ENCODE results near the gene NFILZ.

The NFILZ gene

GRCh38 chr19:8629996-8630683, at the start of gene NFILZ:
Gene NFILZ (plus strand): TSS chr19:8630633. CDS start chr19:8676766, 46,133 bp downstream.
- DNase-seq: no peak

GRCh38 chr19:8580710-8581281, 49.6 kb upstream of the NFILZ start:
- DNase-seq: peak; percentile 55

GRCh38 chr19:8584965-8585893, 45.2 kb upstream of the NFILZ start:
- DNase-seq: no peak

GRCh38 chr19:8585894-8586750, 44.3 kb upstream of the NFILZ start:
- DNase-seq: no peak

- no peak for DNase-seq
Observed at GRCh38 chr19:8589177-8589714, 41.2 kb upstream of the NFILZ start.

DNA sequence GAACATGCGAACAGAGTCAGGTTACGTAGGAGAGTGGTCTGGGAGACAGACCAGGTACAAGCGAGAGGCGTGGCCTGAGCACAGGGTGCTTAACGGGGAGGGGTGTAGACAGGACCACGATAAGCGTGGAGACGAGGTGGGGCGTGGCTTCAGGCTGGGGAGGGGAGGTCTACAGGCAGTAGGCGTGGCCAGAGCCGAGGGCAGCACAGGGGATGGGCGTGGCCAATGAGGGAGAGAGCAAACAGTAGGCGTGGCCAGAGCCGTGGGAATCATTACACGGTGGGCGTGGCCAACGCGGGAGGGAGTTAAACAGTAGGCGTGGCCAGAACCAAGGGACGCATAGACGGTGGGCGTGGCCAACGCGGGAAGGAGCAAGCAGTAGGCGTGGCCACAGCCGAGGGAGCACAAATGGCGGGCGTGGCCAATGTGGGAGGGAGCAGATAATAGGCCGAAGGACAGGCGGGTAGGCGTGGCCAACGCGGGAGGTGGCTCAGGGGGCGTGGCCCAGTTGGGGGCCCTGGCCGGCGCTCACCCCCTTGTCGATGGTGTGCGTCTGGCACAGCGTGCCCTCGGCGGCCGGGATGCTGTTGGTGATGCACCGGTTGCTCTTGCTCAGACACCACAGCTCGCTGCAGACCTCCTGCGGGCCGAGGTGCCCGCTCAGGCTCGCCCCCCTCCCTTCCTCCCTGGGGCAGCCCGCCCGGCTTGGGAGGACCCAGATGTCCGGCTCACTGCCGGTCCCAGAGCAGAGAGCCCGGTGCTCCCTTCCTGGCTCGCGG, 38.0 kb upstream of the NFILZ start:
- DNase-seq: peak; percentile 8

DNA sequence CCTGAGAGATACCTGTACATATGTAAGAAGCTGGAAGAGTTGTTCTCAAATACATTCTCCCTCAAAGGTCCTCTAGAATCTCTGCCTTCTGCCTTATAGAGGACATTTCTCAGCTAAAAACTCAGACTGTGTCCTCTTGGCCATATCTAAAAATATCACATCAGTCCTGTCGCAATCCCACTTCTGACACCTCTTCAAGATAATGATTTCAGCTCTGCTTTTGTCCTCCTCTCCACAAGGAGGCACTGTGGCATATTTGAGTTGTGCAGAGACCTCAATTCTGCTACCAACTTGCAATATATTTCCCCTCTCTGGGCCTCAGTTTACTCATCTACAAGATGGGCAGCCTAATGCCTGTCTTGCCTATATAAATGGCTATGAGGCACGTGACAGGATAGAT, 36.5 kb upstream of the NFILZ start:
- no peak for DNase-seq

GRCh38 chr19:8595651-8596050, 34.8 kb upstream of the NFILZ start:
- no peak for DNase-seq

- DNase-seq: no peak
Observed at GRCh38 chr19:8596168-8596567, 34.3 kb upstream of the NFILZ start.

GRCh38 chr19:8600064-8600463, 30.4 kb upstream of the NFILZ start:
- no peak for DNase-seq

DNA sequence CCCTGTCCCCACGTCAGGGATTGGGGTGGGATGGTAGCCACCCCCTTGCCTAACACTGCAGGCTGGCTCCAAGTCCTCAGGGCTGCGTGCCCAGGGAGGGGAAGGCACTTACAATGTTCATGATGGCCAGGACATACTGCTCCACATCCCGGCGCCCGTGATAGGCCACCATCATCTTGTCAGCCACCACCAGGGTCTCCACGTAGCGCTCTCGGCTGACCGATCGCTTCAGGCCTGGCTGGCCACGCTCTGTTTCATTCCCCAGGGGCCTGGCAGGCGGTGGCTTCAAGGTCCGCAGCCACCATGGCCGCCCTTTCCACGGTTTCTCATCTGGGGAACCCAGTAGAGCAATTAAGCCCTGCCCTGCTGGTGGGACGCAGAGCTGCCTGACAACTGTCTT, 29.6 kb upstream of the NFILZ start:
- no peak for DNase-seq

- DNase-seq: no peak
Observed at GRCh38 chr19:8601796-8602195, 28.6 kb upstream of the NFILZ start.

GRCh38 chr19:8605514-8605913, 24.9 kb upstream of the NFILZ start:
- DNase-seq: no peak

DNA sequence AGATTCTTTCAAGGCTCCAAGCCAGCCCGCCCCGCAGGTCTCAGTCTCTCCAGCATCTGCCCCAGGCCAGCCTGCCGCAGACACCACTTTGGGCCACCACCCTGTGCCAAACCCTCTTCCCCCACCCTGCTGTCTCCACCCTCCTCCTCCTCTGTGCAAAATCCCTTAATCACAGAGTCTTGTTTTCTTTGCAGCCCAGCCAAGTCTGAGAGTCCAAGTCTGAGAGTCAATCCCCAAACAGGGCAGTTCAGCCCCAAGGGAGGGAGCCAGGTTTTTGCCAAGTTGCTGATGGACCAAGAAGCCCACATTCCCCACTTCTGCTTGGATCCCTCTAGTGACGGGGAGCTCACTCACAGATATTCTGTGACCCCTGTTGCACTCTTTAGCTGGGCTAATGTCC, 23.0 kb upstream of the NFILZ start:
- DNase-seq: no peak

GRCh38 chr19:8608941-8609278, 21.5 kb upstream of the NFILZ start:
- DNase-seq: no peak

GRCh38 chr19:8609279-8610040, 21.0 kb upstream of the NFILZ start:
- peak; percentile 35 for DNase-seq

DNA sequence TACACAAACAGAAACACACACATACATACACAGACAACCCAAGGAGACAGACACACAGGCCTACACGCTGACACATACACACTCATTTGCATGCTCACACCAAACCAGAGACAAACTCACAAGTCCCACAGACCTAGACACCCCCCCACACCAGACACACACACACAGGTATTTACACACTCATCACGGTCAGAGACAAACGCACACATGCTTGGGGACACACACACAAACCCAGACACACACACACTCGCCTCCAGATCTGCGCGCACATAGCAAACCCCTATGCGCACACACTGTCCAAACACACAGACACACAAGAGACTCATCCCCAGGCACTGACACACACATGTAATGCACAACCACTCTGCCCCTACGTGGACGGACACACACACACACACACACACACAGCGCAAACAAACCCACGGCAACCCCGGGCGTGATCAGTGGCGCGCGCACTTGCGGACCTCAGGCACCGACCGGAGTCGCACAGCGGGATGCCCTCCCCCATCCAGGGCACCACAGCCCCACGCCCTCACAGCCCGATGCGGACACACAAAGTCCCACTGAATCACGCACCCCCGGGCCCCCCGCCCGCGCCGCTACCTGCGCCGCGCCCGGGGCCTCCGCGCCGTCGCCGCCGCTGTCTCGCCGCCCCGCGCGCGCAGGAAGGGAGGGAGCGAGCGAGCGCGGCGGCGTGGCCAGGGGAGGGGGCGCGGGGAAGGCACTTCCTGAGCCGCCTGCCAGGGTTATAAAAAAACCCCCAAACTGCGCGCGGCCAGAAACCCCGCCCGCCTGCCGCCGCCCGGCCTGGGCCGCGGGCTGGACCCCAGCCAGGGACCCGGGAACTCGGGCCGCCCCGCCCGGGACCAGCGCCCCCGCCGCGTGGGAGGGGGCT, 20.1 kb upstream of the NFILZ start, which contains the start of gene ADAMTS10:
Gene ADAMTS10, minus strand, starts transcription at position 675 of the 895 bp plus-strand sequence. CDS start 5,005 bp downstream, outside the sequence.
- peak; percentile 20 for DNase-seq

- no peak for DNase-seq
Observed at GRCh38 chr19:8610936-8611300, 19.5 kb upstream of the NFILZ start.

GRCh38 chr19:8611391-8611876, 19.0 kb upstream of the NFILZ start:
- no peak for DNase-seq
